ELF-1 (cell line): ENCODE results near the gene SLC22A2.
A peak's percentile ranks its signal among the peaks of the same experiment; 100 is the strongest.

ENCODE experiments used
- DNase-seq: peaks from one replicate; pipeline ENCODE4 v3.0.0-alpha.2; 2016; ENCODE audit warnings: low read depth, low spot score

The SLC22A2 gene

GRCh38 chr6:160273750-160274149 is 15.1 kb upstream of the SLC22A2 start:
- DNase-seq: no peak

GRCh38 chr6:160273196-160273595 is 14.6 kb upstream of the SLC22A2 start:
- no peak for DNase-seq

GRCh38 chr6:160272707-160273106 is 14.1 kb upstream of the SLC22A2 start:
- no peak for DNase-seq

- no peak for DNase-seq
These were observed 11.7 kb upstream of the SLC22A2 start for GRCh38 chr6:160270347-160270746.

- DNase-seq: no peak
These were observed 11.2 kb upstream of the SLC22A2 start for GRCh38 chr6:160269771-160270170.

GRCh38 chr6:160269023-160269521 is 10.5 kb upstream of the SLC22A2 start:
- DNase-seq: no peak

GRCh38 chr6:160267102-160267501 is 8.5 kb upstream of the SLC22A2 start:
- no peak for DNase-seq

- DNase-seq: no peak
These were observed 7.4 kb upstream of the SLC22A2 start for GRCh38 chr6:160265869-160266476.

GRCh38 chr6:160264061-160264612 is 5.5 kb upstream of the SLC22A2 start:
- no peak for DNase-seq

- DNase-seq: no peak
These were observed 4.7 kb upstream of the SLC22A2 start for GRCh38 chr6:160263196-160263939.

- DNase-seq: peak; percentile 49
These were observed 3.5 kb upstream of the SLC22A2 start for GRCh38 chr6:160261991-160262680.

GRCh38 chr6:160260803-160261450 is 2.3 kb upstream of the SLC22A2 start:
- no peak for DNase-seq

GRCh38 chr6:160260367-160260766 is 1.7 kb upstream of the SLC22A2 start:
- DNase-seq: no peak

GRCh38 chr6:160259598-160259997 is 977 bp upstream of the SLC22A2 start:
- DNase-seq: peak; percentile 93

- DNase-seq: no peak
These were observed 463 bp upstream of the SLC22A2 start for GRCh38 chr6:160259143-160259425.

- DNase-seq: no peak
These were observed 2.2 kb downstream of the SLC22A2 start for GRCh38 chr6:160256445-160256844.

GRCh38 chr6:160254467-160255312 is 3.9 kb downstream of the SLC22A2 start:
- no peak for DNase-seq

- no peak for DNase-seq
These were observed 4.9 kb downstream of the SLC22A2 start for GRCh38 chr6:160253714-160254113.

- DNase-seq: no peak
These were observed 5.3 kb downstream of the SLC22A2 start for GRCh38 chr6:160253292-160253691.

GRCh38 chr6:160252073-160252813 is 6.4 kb downstream of the SLC22A2 start:
- no peak for DNase-seq
